GM21786 (cell line): Measurements from ENCODE around the gene CSN3.
"Not testable (repeated sequence)": the region's sequence is repeated elsewhere in the genome, so short reads cannot be mapped to it uniquely, and the experiment has no call there.

ENCODE experiments used
- ATAC-seq: cut with Tn5 transposase; IDR thresholded peaks from one replicate; pipeline ENCODE4 v1.9.1; 2021; ENCODE audit not compliant: unreplicated experiment

CSN3 gene

DNA sequence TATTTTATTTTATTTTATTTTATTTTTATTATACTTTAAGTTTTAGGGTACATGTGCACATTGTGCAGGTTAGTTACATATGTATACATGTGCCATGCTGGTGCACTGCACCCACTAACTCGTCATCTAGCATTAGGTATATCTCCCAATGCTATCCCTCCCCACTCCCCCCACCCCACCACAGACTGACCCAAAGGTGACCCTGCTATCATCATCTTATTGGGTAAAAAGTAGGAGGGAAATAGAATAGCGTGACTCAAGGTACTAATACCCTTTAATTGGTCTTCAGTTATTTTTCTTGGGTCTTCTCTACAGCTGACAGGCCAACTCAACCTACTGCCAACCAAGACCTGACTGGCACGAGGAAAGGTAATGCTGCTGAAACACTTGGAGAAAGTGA, at the start of gene CSN3:
Gene CSN3 (plus strand): TSS at position 301 of the 400 bp plus-strand sequence. CDS start 2,223 bp downstream, outside the sequence.
- not testable (repeated sequence) for ATAC-seq

- no peak for ATAC-seq
Observed at GRCh38 chr4:70192895-70193294, 49.5 kb upstream of the CSN3 start.

- no peak for ATAC-seq
Observed at GRCh38 chr4:70195425-70195824, 47.0 kb upstream of the CSN3 start, which contains the start of gene ODAM. ODAM (plus strand) TSS chr4:70195725; CDS start chr4:70196544, 819 bp downstream.

DNA sequence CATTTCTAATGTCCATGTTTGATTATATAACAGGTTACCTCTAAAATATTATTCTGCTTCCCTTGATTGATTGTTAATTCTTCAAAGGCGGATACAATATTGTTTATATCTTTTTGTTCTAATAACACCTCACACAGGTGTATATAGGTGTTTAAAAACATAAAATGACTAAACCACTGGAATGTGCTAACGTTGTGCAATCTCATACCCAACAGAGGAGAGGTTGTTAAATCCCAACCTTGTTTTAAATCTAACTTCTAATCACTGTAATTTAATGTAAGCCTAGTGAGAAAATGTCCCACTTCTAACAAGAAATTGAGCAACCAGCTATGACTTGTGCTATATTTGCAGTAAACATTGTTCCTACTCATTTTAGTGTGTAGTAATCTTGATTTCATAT, 45.5 kb upstream of the CSN3 start:
- ATAC-seq: no peak

- no peak for ATAC-seq
Observed at GRCh38 chr4:70197842-70198241, 44.6 kb upstream of the CSN3 start.

DNA sequence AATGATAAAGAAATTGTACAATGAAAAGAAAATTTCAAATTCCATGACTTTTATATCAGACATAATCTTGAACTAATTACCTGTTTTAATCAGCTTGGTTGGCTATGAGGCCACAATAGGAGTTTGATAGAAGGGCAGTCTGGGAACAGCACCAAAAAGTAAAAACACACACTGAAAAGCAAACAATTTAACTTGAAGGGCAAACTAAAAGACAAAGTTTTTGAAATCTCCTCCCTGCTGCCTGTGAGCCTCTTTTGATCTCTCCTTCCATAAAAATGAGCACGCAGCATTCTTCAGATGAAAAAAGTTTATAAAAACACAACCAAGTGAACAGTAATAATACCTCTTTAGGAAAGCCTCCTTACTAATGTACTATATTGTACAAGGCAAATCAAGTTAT, 38.8 kb upstream of the CSN3 start:
- no peak for ATAC-seq

DNA sequence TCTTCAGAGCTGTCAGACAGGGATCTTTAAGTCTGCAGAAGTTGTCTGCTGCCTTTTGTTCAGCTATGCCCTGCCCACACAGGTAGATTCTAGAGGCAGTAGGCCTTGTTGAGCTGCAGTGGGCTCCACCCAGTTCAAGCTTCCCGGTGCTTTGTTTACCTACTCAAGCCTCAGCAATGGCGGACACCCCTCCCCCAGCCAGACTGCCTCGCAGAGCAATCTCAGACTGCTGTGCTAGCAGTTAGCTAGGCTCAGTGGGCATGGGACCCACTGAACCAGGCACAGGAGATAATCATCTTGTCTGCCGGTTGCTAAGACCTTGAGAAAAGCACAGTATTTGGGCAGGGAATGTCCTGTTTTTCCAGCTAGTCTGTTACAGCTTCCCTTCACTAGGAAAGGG, 29.6 kb upstream of the CSN3 start:
- ATAC-seq: not testable (repeated sequence)

GRCh38 chr4:70216109-70216508, 26.3 kb upstream of the CSN3 start:
- ATAC-seq: not testable (repeated sequence)

DNA sequence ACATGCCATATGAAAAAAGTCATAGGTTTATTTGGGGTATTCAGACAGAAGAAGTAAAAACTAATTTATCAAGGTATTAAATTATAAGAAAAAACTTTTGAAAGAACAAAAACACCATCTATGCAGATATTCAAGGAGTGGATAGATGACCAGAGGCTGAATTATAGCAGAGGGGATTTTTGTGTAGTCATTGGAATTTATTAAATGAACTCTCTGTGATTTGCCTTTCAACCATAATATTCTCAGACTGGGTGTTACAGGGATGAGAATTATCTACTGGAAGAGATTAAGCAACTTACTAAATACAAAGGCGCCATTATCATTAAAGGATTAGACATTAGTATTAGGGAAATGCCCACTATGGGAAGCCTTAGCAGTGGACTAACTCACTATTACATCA, 25.8 kb upstream of the CSN3 start:
- ATAC-seq: not testable (repeated sequence)

DNA sequence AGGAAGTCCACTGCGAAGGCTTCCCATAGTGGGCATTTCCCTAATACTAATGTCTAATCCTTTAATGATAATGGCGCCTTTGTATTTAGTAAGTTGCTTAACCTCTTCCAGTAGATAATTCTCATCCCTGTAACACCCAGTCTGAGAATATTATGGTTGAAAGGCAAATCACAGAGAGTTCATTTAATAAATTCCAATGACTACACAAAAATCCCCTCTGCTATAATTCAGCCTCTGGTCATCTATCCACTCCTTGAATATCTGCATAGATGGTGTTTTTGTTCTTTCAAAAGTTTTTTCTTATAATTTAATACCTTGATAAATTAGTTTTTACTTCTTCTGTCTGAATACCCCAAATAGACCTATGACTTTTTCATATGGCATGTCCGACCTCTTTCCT, 21.0 kb upstream of the CSN3 start:
- not testable (repeated sequence) for ATAC-seq

- not testable (repeated sequence) for ATAC-seq
Observed at GRCh38 chr4:70221818-70222217, 20.6 kb upstream of the CSN3 start.

- no peak for ATAC-seq
Observed at GRCh38 chr4:70225824-70226223, 16.6 kb upstream of the CSN3 start, which contains the start of gene FDCSP. FDCSP (plus strand) TSS chr4:70226124; CDS start chr4:70231195, 5,071 bp downstream.

DNA sequence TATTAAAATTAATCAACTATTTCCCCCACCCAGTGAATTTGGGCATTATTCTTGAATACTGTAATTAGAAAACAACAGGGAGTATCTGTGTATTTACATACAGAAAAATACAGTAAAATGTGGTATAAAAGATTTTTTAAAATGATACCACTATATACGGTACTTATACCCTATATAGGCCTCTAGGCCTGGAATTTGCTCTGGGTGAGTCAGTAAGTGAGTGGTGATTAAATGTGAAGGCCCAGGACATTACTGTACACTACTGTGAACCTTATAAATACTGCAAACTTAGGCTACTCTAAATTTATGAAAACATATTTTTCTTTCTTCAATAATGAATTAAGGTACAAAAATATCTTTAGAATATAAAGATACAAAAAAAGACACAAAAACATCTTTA, 6.3 kb upstream of the CSN3 start:
- no peak for ATAC-seq

GRCh38 chr4:70239131-70239883, 3.1 kb upstream of the CSN3 start:
- no peak for ATAC-seq

GRCh38 chr4:70239884-70240591, 2.4 kb upstream of the CSN3 start:
- no peak for ATAC-seq

GRCh38 chr4:70243091-70243490, 694 bp downstream of the CSN3 start:
- no peak for ATAC-seq

DNA sequence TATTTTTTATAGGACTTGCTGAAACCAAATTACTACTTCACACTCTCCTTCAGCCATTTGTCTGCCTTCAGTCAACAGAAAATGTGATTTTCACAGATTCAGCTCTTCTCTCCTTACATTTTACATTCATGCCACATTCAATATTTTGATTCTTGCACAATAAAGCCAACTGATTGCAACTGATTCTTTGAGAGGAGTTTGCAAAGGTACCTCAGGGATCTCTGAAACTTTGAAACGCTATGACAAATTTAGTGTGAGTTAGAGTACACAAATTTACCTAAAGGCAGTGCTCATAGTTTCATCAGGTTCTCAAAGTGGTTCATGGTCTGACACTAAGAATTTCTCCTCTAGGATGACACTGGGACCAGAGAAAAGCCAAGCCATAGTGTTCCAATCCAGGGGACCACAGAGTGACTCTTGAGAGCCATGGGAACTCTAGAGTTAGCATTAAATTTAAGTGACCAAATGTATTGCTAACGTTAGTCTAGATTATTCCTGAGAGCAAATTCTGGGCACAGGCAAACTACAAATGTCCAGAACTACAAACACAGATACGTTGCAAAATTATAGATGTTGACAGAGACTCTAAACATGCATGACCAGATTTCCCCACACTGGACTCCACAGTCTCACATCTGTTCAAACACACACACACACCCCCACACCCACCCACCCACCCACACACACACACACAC, 9.0 kb downstream of the CSN3 start:
- ATAC-seq: no peak

DNA sequence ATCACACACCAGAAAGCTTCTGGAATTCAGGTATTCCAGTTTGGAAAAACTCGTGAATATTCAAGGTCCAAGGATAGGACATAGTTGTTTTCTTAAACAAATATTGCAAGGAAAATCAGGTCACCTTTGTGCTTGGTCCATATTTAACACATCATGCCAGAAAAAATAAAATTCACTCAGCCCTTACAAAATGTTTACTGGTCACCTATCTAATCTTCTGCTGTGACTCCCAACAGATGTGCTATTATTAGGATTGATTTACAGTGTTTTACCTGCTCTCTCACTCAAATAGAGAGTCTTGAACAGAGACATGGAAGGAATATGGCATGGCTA, 9.5 kb downstream of the CSN3 start:
- ATAC-seq: no peak

- ATAC-seq: no peak
Observed at GRCh38 chr4:70269674-70270073, 27.3 kb downstream of the CSN3 start.

GRCh38 chr4:70277121-70277520, 34.7 kb downstream of the CSN3 start:
- ATAC-seq: no peak

- no peak for ATAC-seq
Observed at GRCh38 chr4:70280567-70280966, 38.2 kb downstream of the CSN3 start.

DNA sequence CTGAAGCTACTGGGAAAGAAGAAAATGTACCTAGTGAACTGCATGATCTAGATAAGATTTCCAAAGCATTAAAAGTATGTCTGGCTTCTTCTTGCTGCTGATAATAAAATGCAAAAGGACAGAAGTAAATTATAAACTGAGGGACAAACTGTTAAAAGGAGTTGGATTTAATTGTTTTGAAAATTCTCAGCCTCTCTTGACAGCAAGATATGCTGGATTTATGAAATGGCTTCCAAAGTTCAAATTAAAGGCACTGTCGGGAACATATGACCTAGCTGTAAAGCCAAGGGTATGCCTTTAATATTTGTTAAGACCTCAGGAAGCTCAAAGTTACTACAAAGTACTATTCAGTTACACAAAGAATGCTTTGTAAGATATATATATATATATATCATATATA, 46.3 kb downstream of the CSN3 start:
- ATAC-seq: no peak
